ENCODE measurements around the gene EXD3. TPM values are rescaled to one million over a fixed set of nuclear protein-coding genes. Genes with fewer than 3 reads are reported as not detected.

Gene EXD3
- total RNA-seq, 4 donors from 2014 or later: 11.8 to 49.0 (median 31.5) TPM

DNA sequence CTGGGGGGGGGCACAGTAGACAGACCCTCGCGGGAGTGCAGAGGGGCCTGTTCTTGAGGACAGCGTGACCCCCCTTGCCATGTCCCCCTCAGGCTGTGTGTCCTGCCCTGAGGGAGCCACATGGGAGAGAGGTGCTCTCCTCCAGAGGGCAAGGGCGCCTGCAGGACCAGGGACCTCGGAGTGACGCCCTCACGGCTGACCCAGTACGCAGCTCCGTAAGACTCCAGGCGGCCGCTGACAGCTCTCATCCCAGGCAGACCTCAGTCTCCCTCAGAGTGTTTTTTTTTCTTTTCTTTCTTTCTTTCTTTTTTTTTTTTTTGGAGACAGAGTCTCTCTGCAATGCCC is 27.3 kb downstream of the EXD3 start:
- intact Hi-C loops (cut with DNase I; ENCODE audit: low total_unique reads): no loop called here
- H3K27ac ChIP-seq: no peak overlapping the region
- TF ChIP-seq, protein P1, sequence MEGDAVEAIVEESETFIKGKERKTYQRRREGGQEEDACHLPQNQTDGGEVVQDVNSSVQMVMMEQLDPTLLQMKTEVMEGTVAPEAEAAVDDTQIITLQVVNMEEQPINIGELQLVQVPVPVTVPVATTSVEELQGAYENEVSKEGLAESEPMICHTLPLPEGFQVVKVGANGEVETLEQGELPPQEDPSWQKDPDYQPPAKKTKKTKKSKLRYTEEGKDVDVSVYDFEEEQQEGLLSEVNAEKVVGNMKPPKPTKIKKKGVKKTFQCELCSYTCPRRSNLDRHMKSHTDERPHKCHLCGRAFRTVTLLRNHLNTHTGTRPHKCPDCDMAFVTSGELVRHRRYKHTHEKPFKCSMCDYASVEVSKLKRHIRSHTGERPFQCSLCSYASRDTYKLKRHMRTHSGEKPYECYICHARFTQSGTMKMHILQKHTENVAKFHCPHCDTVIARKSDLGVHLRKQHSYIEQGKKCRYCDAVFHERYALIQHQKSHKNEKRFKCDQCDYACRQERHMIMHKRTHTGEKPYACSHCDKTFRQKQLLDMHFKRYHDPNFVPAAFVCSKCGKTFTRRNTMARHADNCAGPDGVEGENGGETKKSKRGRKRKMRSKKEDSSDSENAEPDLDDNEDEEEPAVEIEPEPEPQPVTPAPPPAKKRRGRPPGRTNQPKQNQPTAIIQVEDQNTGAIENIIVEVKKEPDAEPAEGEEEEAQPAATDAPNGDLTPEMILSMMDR (IDR thresholded peaks at IDR 0.05): no peak
- no peak for TF ChIP-seq POLR2A (IDR thresholded peaks at IDR 0.05)
- H3K27me3 ChIP-seq: no peaks in the 10 kb centered on the region
- no peaks in the 10 kb centered on the region for H3K9me3 ChIP-seq
- no peaks in the 10 kb centered on the region for H3K36me3 ChIP-seq
- H3K4me3 ChIP-seq: no peak overlapping the region
- no peaks in the 10 kb centered on the region for H3K4me1 ChIP-seq
- DNase-seq: no peak

DNA sequence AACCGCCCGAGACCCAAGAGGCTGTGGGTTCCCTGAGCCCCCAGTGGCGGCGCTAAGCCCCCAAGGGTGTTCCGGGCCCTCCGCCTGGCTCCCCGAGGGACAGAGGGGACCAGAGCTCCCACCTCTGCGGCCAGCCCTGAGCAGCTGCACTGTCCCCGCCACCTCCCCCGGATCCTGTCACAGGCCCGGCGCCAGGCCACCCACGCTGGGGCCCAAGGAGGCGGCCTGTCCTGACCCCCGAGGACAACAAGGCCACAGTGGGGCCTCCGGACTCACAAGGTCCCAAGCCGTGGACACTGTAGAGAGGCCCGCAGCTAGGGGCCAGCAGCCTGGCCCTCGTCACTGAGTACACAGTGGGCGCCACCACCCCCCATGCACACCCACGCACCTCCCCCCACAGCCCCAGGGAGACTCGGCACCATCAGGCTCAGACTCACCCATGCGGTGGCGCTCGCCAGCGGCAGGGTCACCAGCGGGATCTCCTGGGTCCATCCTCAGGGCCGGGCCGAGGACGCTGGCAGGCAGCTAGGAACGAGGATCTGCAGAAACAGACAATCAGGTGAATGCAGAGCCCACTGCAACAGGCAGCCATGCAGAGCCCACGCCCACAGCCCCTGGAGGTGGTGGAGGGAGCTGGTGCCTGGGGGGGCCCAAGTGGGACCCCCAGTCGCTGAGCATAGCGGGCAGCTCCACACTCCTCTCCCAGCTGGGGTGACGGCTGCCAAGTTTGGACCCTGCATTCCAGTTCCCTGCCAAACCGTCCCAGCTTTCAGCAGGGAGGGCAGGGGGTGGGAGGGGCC is 27.9 kb downstream of the EXD3 start:
- TF ChIP-seq, protein P1 (IDR thresholded peaks at IDR 0.05): no peak
- TF ChIP-seq POLR2A (IDR thresholded peaks at IDR 0.05): no peak
- intact Hi-C loops (cut with DNase I; ENCODE audit: low total_unique reads): no loop called here
- Histone ChIP-seq H3K27ac (no peak overlapping the region), H3K4me1 (no peaks in the 10 kb centered on the region), H3K27me3 (no peaks in the 10 kb centered on the region), H3K36me3 (no peaks in the 10 kb centered on the region), H3K9me3 (no peaks in the 10 kb centered on the region), H3K4me3 (no peak overlapping the region)
- no peak for DNase-seq

DNA sequence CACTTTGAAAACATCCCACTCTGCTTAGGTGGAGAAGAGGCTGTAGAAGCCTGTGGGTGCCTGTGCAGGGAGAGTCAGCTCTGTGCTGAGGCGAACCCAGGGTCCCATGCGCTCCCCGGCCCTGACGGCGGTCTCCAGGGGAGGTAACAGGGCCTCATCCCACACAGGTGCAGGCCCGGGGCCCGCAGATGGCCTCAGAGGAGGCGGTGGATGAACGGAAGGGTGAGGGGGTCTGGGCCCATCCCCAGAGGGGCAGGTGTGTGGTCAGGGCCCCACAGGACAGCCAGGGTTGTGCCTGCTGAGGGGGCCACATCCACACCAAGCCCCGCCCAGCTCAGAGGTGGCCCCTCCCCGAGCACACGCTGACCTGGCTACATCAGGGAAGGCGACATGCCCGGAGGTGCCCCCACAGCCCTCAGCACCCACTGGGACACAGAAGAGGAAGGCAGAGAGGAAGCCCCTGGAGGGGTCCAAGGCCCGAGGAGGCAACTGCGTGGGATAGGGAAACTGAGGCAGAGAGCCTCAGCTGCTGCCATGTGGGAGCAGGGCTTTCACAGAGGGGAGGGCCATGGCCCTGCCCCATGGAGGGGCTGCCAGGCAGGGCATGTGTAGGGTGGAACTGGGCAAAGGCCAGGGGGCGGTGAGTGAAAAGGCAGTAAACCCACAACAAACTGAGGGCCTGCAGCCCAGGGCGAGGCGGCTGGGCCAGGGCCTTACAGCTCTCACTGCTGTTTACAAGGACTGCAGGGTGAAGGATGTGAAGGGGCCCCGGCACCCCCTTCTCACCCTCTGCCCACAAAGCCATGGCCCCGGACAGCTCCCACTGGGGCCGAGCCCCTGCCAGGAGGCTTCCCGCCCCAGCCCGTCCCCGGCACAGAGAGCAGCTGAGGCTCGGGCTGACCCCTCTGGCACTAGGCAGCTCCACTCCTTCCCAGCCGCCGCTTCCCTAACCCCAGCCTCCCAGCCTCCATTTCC is 29.5 kb downstream of the EXD3 start:
- DNase-seq: no peak
- TF ChIP-seq, protein P1 (IDR thresholded peaks at IDR 0.05): no peak
- no peak for TF ChIP-seq POLR2A (IDR thresholded peaks at IDR 0.05)

DNA sequence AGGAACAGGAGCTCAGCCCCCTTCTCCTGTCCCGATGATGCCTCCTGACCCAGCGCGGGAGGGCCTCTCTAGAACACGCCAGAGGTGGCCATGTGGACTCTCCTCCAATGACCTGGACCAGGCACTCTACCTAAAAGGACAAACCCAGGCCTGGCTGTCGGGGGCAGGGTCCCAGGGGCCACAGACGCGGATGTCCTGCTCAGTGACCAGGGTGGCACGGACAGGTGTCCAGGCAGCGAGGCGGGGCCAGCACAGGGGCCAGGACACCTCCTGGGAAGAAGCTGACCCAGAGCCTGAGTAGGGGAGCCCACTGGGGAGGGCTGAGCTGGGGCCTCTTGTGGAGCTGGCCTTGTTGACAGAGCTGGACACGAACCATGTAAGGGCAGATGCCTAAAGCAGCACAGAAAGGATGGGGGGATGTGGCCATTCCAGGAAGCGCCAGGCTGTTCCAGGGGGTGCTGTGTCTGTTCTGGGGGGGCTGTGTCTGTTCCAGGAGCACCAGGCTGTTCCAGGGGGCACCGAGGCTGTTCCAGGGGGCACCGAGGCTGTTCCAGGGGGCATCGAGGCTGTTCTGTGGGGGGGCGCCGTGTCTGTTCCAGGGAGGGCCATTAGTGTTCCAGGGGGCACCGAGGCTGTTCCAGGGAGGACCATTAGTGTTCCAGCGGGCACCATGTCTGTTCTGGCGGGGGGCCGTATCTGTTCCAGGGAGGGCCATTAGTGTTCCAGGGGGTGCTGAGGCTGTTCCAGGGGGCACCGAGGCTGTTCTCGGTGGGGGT is 30.5 kb downstream of the EXD3 start:
- H3K9me3 ChIP-seq: no peaks in the 10 kb centered on the region
- no peak overlapping the region for H3K4me3 ChIP-seq
- H3K4me1 ChIP-seq: no peaks in the 10 kb centered on the region
- H3K36me3 ChIP-seq: no peaks in the 10 kb centered on the region
- TF ChIP-seq, protein P1 (IDR thresholded peaks at IDR 0.05): no peak
- no peak for TF ChIP-seq POLR2A (IDR thresholded peaks at IDR 0.05)
- DNase-seq: no peak
- intact Hi-C loops (cut with DNase I; ENCODE audit: low total_unique reads): no loop called here
- H3K27ac ChIP-seq: no peak overlapping the region
- H3K27me3 ChIP-seq: no peaks in the 10 kb centered on the region

More for the DNA sequence above, 29.5 kb downstream of the EXD3 start:
- H3K27me3 ChIP-seq: no peaks in the 10 kb centered on the region
- no peaks in the 10 kb centered on the region for H3K9me3 ChIP-seq
- no peak overlapping the region for H3K27ac ChIP-seq
- intact Hi-C loops (cut with DNase I; ENCODE audit: low total_unique reads): no loop called here
- no peaks in the 10 kb centered on the region for H3K4me1 ChIP-seq
- no peak overlapping the region for H3K4me3 ChIP-seq
- no peaks in the 10 kb centered on the region for H3K36me3 ChIP-seq
